H1 (cell line): ENCODE results near the gene DOC2A. TPM values are rescaled to one million over a fixed set of nuclear protein-coding genes. Genes with fewer than 3 reads are reported as not detected.

Source experiments
- CHD2 ChIP-seq: IDR thresholded peaks from 2 replicates; pipeline ENCODE4 v1.6.1; 2012; ENCODE audit warnings: low read length, improper control_type of control experiment
- CHD7 ChIP-seq: fragments of 300-600 bp; sonication (generic); IDR thresholded peaks from 2 replicates; pipeline ENCODE4 v1.7.1; 2012; ENCODE audit warnings: low read length, moderate library complexity, mild to moderate bottlenecking, inconsistent platforms; ENCODE audit not compliant: insufficient replicate concordance
- HDAC2 ChIP-seq, 2 experiments: fragments of 300-600 bp in 1 of 2; sonication (generic) in 1 of 2; IDR thresholded peaks; 2 replicates each; pipeline ENCODE4 v1.6.1; 2011 to 2012; ENCODE audit warnings: low read depth in 2 of 2, low read length in 2 of 2, mild to moderate bottlenecking in 2 of 2, moderate library complexity in 2 of 2, borderline replicate concordance in 1 of 2, inconsistent platforms in 1 of 2
- SIRT6 ChIP-seq: IDR thresholded peaks from one replicate; pipeline ENCODE4 v1.7.1; 2012; ENCODE audit warnings: low read length, inconsistent platforms
- polyA plus RNA-seq, 7 experiments: library from polyadenylated mRNA; depleted of rRNA in 3 of 7; stranded (reverse) in 5 of 7; unstranded in 2 of 7; fragments of >200 nt in 5 of 7; fragments of 200-250 nt in 2 of 7; gene quantifications; 1 replicate in 5 of 7; 2 replicates in 1 of 7; 4 replicates in 1 of 7; pipeline versions ENCODE4 v1.2.1 to v1.2.3, GENCODE V29; 2011 to 2013; ENCODE audit warnings: missing spikeins in 2 of 7, mixed read lengths in 2 of 7
- total RNA-seq: library from RNA; stranded (reverse); fragmentation: NEBNext Ultra II Directional; extraction: Animal tissue kit (Norgen Biotek cat#: 25700); gene quantifications from 2 replicates; pipeline ENCODE4 v1.2.1, GENCODE V29; 2021

DOC2A gene
- total and polyA plus RNA-seq, 2 of the 8 experiments (the other 6 are each of a cell fraction or from before 2014, with no cell fraction given) = 13.9 to 20.7 TPM

GRCh38 chr16:30018731-30019158, 7.9 kb upstream of the DOC2A start (continued):
- TF ChIP-seq HDAC2 (IDR thresholded peaks at IDR 0.05; ENCODE audit: borderline replicate concordance in 1 of 2, low read depth in 2 of 2, low read length in 2 of 2) (no peak), CHD7 (no peak), CHD2 (no peak), SIRT6 (no peak)
